DND-41 (cell line): ENCODE data around the gene ITPR2.
A peak's percentile ranks its signal among the peaks of the same experiment; 100 is the strongest.
"Not testable (repeated sequence)": the region's sequence is repeated elsewhere in the genome, so short reads cannot be mapped to it uniquely, and the experiment has no call there.

Source experiments
- ATAC-seq: fragments of 200-7000 bp; cut with Tn5 transposase; 3 replicates; pipeline ENCODE4 v1.9.1; 2021; ENCODE audit warnings: low read depth; ENCODE audit not compliant: insufficient read depth
- DNase-seq: peaks from one replicate; pipeline ENCODE4 v3.0.0-alpha.2; 2020
- H2AFZ ChIP-seq: 2 replicates; pipeline ENCODE4 v1.6.0; 2012; ENCODE audit warnings: low read depth, low read length
- H3K27ac ChIP-seq: 2 replicates; pipeline ENCODE4 v1.5.1; 2012; ENCODE audit warnings: low read length, inconsistent platforms
- H3K27me3 ChIP-seq: fragments of 200-600 bp; sonication (generic); 2 replicates; pipeline ENCODE4 v1.6.0; 2012; ENCODE audit warnings: low read length, mild to moderate bottlenecking, inconsistent platforms; ENCODE audit not compliant: insufficient read depth, poor library complexity
- H3K36me3 ChIP-seq: 2 replicates; pipeline ENCODE4 v1.5.1; 2012; ENCODE audit warnings: low read length, inconsistent platforms; ENCODE audit not compliant: insufficient read depth
- H3K4me1 ChIP-seq: 2 replicates; pipeline ENCODE4 v1.5.1; 2012; ENCODE audit warnings: mild to moderate bottlenecking, low read length; ENCODE audit not compliant: insufficient read depth
- H3K4me2 ChIP-seq: 2 replicates; pipeline ENCODE4 v1.6.0; 2012; ENCODE audit warnings: mild to moderate bottlenecking, moderate library complexity, low read length, inconsistent platforms; ENCODE audit not compliant: insufficient read depth
- H3K4me3 ChIP-seq, 2 experiments: fragments of 200-600 bp in 1 of 2; shearing (Covaris generic) in 1 of 2; 2 replicates each; pipeline ENCODE4 v1.5.1; 2012 to 2016; ENCODE audit warnings: inconsistent platforms in 2 of 2, low read length in 2 of 2, mild to moderate bottlenecking in 2 of 2, low read depth in 1 of 2, moderate library complexity in 1 of 2
- H3K79me2 ChIP-seq: 2 replicates; pipeline ENCODE4 v1.6.0; 2012; ENCODE audit warnings: low read length, inconsistent platforms; ENCODE audit not compliant: insufficient read depth
- H3K9ac ChIP-seq: 2 replicates; pipeline ENCODE4 v1.6.0; 2012; ENCODE audit warnings: low read depth, mild to moderate bottlenecking, inconsistent platforms, low read length, moderate library complexity
- H3K9me3 ChIP-seq: 2 replicates; pipeline ENCODE4 v1.5.1; 2012; ENCODE audit warnings: low read length, moderate library complexity, mild to moderate bottlenecking, inconsistent platforms; ENCODE audit not compliant: insufficient read depth, severe bottlenecking
- H4K20me1 ChIP-seq: 2 replicates; pipeline ENCODE4 v1.6.0; 2012; ENCODE audit warnings: low read length; ENCODE audit not compliant: insufficient read depth
- EZH2 ChIP-seq: IDR thresholded peaks from 3 replicates; pipeline ENCODE4 v1.6.1; 2012; ENCODE audit warnings: borderline replicate concordance, low read depth, mild to moderate bottlenecking, moderate library complexity, low read length, inconsistent platforms; ENCODE audit not compliant: severe bottlenecking
- TF ChIP-seq, protein P1 (sequence below): IDR thresholded peaks from 2 replicates; pipeline ENCODE4 v1.5.1; 2012; ENCODE audit warnings: borderline replicate concordance, low read length, moderate library complexity, mild to moderate bottlenecking; ENCODE audit not compliant: poor library complexity, severe bottlenecking; ENCODE audit errors: extremely low read depth

The ITPR2 gene

DNA sequence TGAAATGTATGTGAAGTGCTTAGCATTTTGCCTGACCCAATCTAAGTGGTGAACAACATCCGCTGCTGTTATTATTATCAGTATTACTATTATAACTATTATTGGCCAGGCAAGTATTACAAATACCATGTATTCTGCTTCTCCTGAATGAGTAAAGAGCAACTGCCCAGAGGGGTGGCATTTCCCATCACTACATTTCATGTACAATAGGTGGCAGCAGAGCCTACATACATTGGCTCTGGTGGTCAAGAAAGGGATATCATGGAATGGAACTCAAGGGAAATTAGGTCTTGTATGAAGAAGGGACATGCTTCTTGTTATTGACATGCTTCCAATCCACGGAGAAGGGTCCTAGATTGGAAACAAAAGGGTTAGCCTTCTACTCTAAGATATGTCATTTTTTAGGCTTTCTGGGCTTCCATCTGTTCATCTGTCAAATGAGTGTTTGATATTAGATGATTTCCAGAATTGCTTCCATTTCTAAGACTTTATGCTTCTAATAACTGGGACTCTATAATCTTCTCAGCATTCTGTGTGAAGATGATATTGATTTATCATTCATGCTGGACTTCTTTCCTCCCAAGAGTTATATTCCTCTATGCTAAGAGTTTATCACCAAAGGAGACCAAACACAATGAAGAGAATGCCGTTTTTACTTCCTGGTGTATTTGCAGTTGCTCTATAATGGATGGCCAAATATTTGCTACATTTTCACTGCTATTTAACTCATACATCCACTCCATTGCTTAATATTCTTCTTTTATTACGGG, 398.5 kb downstream of the ITPR2 start:
- TF ChIP-seq, protein P1, sequence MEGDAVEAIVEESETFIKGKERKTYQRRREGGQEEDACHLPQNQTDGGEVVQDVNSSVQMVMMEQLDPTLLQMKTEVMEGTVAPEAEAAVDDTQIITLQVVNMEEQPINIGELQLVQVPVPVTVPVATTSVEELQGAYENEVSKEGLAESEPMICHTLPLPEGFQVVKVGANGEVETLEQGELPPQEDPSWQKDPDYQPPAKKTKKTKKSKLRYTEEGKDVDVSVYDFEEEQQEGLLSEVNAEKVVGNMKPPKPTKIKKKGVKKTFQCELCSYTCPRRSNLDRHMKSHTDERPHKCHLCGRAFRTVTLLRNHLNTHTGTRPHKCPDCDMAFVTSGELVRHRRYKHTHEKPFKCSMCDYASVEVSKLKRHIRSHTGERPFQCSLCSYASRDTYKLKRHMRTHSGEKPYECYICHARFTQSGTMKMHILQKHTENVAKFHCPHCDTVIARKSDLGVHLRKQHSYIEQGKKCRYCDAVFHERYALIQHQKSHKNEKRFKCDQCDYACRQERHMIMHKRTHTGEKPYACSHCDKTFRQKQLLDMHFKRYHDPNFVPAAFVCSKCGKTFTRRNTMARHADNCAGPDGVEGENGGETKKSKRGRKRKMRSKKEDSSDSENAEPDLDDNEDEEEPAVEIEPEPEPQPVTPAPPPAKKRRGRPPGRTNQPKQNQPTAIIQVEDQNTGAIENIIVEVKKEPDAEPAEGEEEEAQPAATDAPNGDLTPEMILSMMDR = peak; percentile 61
- TF ChIP-seq EZH2 = no peak
- H3K36me3 ChIP-seq = peaks cover 6% of the 10 kb centered on the region; the same call in 1 of the 2 replicates
- no peaks in the 10 kb centered on the region for H3K9me3 ChIP-seq
- no peak for DNase-seq
- no peak overlapping the region for H3K27ac ChIP-seq
- H3K4me2 ChIP-seq = no peak overlapping the region
- no peaks in the 10 kb centered on the region for H3K27me3 ChIP-seq
- H3K79me2 ChIP-seq = no peaks in the 10 kb centered on the region
- no peak overlapping the region for H3K4me3 ChIP-seq
- ATAC-seq = no peak; the same call in 2 of the 3 replicates
- H3K4me1 ChIP-seq = no peaks in the 10 kb centered on the region
- H4K20me1 ChIP-seq = no peaks in the 10 kb centered on the region
- H3K9ac ChIP-seq = no peak overlapping the region
- no peak overlapping the region for H2AFZ ChIP-seq

- not testable (repeated sequence) for H3K79me2 ChIP-seq, H3K36me3 ChIP-seq, H3K9me3 ChIP-seq, H3K27ac ChIP-seq, H3K4me1 ChIP-seq, DNase-seq, H2AFZ ChIP-seq, H4K20me1 ChIP-seq, H3K9ac ChIP-seq, ATAC-seq, H3K4me3 ChIP-seq, H3K4me2 ChIP-seq, H3K27me3 ChIP-seq
These were observed 399.3 kb downstream of the ITPR2 start for GRCh38 chr12:26433701-26434100.

DNA sequence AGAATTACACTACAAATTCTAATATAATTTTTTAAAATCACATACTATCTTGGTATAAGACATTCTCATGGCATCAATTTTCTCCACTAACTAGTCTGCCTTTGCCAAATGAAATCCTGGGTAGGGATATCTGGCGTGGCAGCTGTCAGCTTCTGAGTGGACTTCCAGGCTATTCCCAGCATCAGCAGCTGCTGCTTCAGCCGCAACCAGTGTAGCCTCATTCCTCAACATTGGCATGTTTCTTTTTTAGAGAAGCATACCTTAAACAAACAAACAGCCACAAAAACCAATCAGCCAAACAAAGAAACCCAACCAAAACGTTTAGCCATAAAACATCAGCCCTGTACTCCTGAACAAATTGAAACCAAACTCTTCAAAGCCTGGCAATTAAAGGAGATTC, 401.8 kb downstream of the ITPR2 start:
- no peak for TF ChIP-seq EZH2
- TF ChIP-seq, protein P1 = no peak
- Histone ChIP-seq H4K20me1 (no peaks in the 10 kb centered on the region), H3K4me1 (no peaks in the 10 kb centered on the region), H3K4me2 (no peak overlapping the region), H3K36me3 (peaks cover 3% of the 10 kb centered on the region; the same call in 1 of the 2 replicates), H3K9ac (no peak overlapping the region), H3K4me3 (no peak overlapping the region), H3K79me2 (no peaks in the 10 kb centered on the region), H3K9me3 (no peaks in the 10 kb centered on the region), H3K27me3 (no peaks in the 10 kb centered on the region), H2AFZ (no peak overlapping the region), H3K27ac (no peak overlapping the region)
- ATAC-seq (no peak), DNase-seq (no peak)

- not testable (repeated sequence) for DNase-seq, H3K79me2 ChIP-seq, H3K4me1 ChIP-seq, H3K9me3 ChIP-seq, H3K36me3 ChIP-seq, H3K27me3 ChIP-seq, H3K4me3 ChIP-seq, H3K9ac ChIP-seq, H2AFZ ChIP-seq, H3K4me2 ChIP-seq, ATAC-seq, H4K20me1 ChIP-seq, H3K27ac ChIP-seq
These were observed 402.4 kb downstream of the ITPR2 start for GRCh38 chr12:26430596-26430995.
